ENCODE results near the gene NCBP1. TPM values are rescaled to one million over a fixed set of nuclear protein-coding genes. Genes with fewer than 3 reads are reported as not detected.

NCBP1 gene
- total RNA-seq, 2 donors from 2014 or later: 31.6 to 37.2 TPM

GRCh38 chr9:97633859-97634490 is 354 bp downstream of the NCBP1 start:
- H3K27ac Mint-ChIP-seq: peak overlapping the region; percentile 98
- H3K4me1 Mint-ChIP-seq: peaks cover 46% of the 10 kb centered on the region
- no peak for ATAC-seq
- H3K27me3 Mint-ChIP-seq: no peaks in the 10 kb centered on the region
- H3K36me3 Mint-ChIP-seq (ENCODE audit: low read depth): peaks cover 6% of the 10 kb centered on the region
- H3K4me3 Mint-ChIP-seq: peak overlapping the region; percentile 98
- H3K9me3 ChIP-seq (ENCODE audit: control insufficient read depth, low read length, poor library complexity, severe bottlenecking): no peaks in the 10 kb centered on the region
- DNase-seq: no peak

- Mint-ChIP-seq H3K27me3 (no peaks in the 10 kb centered on the region), H3K36me3 (ENCODE audit: low read depth) (peaks cover 4% of the 10 kb centered on the region), H3K4me3 (peak overlapping the region; percentile 98), H3K4me1 (peaks cover 44% of the 10 kb centered on the region), H3K27ac (peak overlapping the region; percentile 98)
- ATAC-seq (no peak), DNase-seq (no peak)
- no peaks in the 10 kb centered on the region for H3K9me3 ChIP-seq (ENCODE audit: control insufficient read depth, low read length, poor library complexity, severe bottlenecking)
These were observed 1.4 kb downstream of the NCBP1 start for GRCh38 chr9:97635026-97635425.

- H3K27ac Mint-ChIP-seq: peak overlapping the region; percentile 90
- ATAC-seq (no peak), DNase-seq (no peak)
- no peaks in the 10 kb centered on the region for H3K9me3 ChIP-seq (ENCODE audit: control insufficient read depth, low read length, poor library complexity, severe bottlenecking)
- H3K27me3 Mint-ChIP-seq: no peaks in the 10 kb centered on the region
- peaks cover 4% of the 10 kb centered on the region for H3K36me3 Mint-ChIP-seq (ENCODE audit: low read depth)
- H3K4me3 Mint-ChIP-seq: peak overlapping the region; percentile 60
- peaks cover 42% of the 10 kb centered on the region for H3K4me1 Mint-ChIP-seq
These were observed 3.3 kb downstream of the NCBP1 start for GRCh38 chr9:97636903-97637302.

- H3K9me3 ChIP-seq (ENCODE audit: control insufficient read depth, low read length, poor library complexity, severe bottlenecking): no peaks in the 10 kb centered on the region
- Mint-ChIP-seq H3K36me3 (ENCODE audit: low read depth) (peaks cover 5% of the 10 kb centered on the region), H3K4me1 (peaks cover 39% of the 10 kb centered on the region), H3K4me3 (no peak overlapping the region), H3K27me3 (no peaks in the 10 kb centered on the region), H3K27ac (peak overlapping the region; percentile 41)
- no peak for ATAC-seq
- no peak for DNase-seq
These were observed 5.0 kb downstream of the NCBP1 start for GRCh38 chr9:97638666-97639065.

- peaks cover 35% of the 10 kb centered on the region for H3K4me1 Mint-ChIP-seq
- peak overlapping the region; percentile 59 for H3K27ac Mint-ChIP-seq
- H3K9me3 ChIP-seq (ENCODE audit: control insufficient read depth, low read length, poor library complexity, severe bottlenecking): no peaks in the 10 kb centered on the region
- DNase-seq (no peak), ATAC-seq (no peak)
- no peak overlapping the region for H3K4me3 Mint-ChIP-seq
- peaks cover 7% of the 10 kb centered on the region for H3K36me3 Mint-ChIP-seq (ENCODE audit: low read depth)
- H3K27me3 Mint-ChIP-seq: no peaks in the 10 kb centered on the region
These were observed 6.7 kb downstream of the NCBP1 start for GRCh38 chr9:97640325-97640724.

- peaks cover 9% of the 10 kb centered on the region for H3K36me3 Mint-ChIP-seq (ENCODE audit: low read depth)
- DNase-seq: no peak
- ATAC-seq: no peak
- no peaks in the 10 kb centered on the region for H3K9me3 ChIP-seq (ENCODE audit: control insufficient read depth, low read length, poor library complexity, severe bottlenecking)
- peaks cover 9% of the 10 kb centered on the region for H3K4me1 Mint-ChIP-seq
- no peak overlapping the region for H3K27ac Mint-ChIP-seq
- H3K4me3 Mint-ChIP-seq: no peak overlapping the region
- H3K27me3 Mint-ChIP-seq: no peaks in the 10 kb centered on the region
These were observed 12.1 kb downstream of the NCBP1 start for GRCh38 chr9:97645720-97646119.

- peaks cover 9% of the 10 kb centered on the region for H3K36me3 Mint-ChIP-seq (ENCODE audit: low read depth)
- ATAC-seq: no peak
- no peak for DNase-seq
- peaks cover 9% of the 10 kb centered on the region for H3K4me1 Mint-ChIP-seq
- H3K27me3 Mint-ChIP-seq: no peaks in the 10 kb centered on the region
- no peak overlapping the region for H3K27ac Mint-ChIP-seq
- no peaks in the 10 kb centered on the region for H3K9me3 ChIP-seq (ENCODE audit: control insufficient read depth, low read length, poor library complexity, severe bottlenecking)
- no peak overlapping the region for H3K4me3 Mint-ChIP-seq
These were observed 14.4 kb downstream of the NCBP1 start for GRCh38 chr9:97647996-97648395.

GRCh38 chr9:97651646-97652045 is 18.0 kb downstream of the NCBP1 start:
- no peak for ATAC-seq
- H3K9me3 ChIP-seq (ENCODE audit: control insufficient read depth, low read length, poor library complexity, severe bottlenecking): no peaks in the 10 kb centered on the region
- H3K36me3 Mint-ChIP-seq (ENCODE audit: low read depth): peaks cover 4% of the 10 kb centered on the region
- no peaks in the 10 kb centered on the region for H3K4me1 Mint-ChIP-seq
- no peaks in the 10 kb centered on the region for H3K27me3 Mint-ChIP-seq
- H3K27ac Mint-ChIP-seq: no peak overlapping the region
- no peak for DNase-seq
- H3K4me3 Mint-ChIP-seq: no peak overlapping the region

GRCh38 chr9:97658707-97659106 is 25.1 kb downstream of the NCBP1 start:
- DNase-seq (no peak), ATAC-seq (no peak)
- H3K9me3 ChIP-seq (ENCODE audit: control insufficient read depth, low read length, poor library complexity, severe bottlenecking): no peaks in the 10 kb centered on the region
- Mint-ChIP-seq H3K4me3 (no peak overlapping the region), H3K36me3 (ENCODE audit: low read depth) (peaks cover 7% of the 10 kb centered on the region), H3K27me3 (no peaks in the 10 kb centered on the region), H3K4me1 (peaks cover 16% of the 10 kb centered on the region), H3K27ac (peak overlapping the region; percentile 49)

- Mint-ChIP-seq H3K27ac (peak overlapping the region; percentile 59), H3K4me3 (no peak overlapping the region), H3K36me3 (ENCODE audit: low read depth) (peaks cover 5% of the 10 kb centered on the region), H3K27me3 (no peaks in the 10 kb centered on the region), H3K4me1 (peaks cover 18% of the 10 kb centered on the region)
- no peak for ATAC-seq
- no peak for DNase-seq
- H3K9me3 ChIP-seq (ENCODE audit: control insufficient read depth, low read length, poor library complexity, severe bottlenecking): no peaks in the 10 kb centered on the region
These were observed 26.1 kb downstream of the NCBP1 start for GRCh38 chr9:97659771-97660170.

- DNase-seq (no peak), ATAC-seq (no peak)
- H3K27me3 Mint-ChIP-seq: no peaks in the 10 kb centered on the region
- peak overlapping the region; percentile 59 for H3K27ac Mint-ChIP-seq
- H3K4me3 Mint-ChIP-seq: no peak overlapping the region
- peaks cover 18% of the 10 kb centered on the region for H3K4me1 Mint-ChIP-seq
- peaks cover 5% of the 10 kb centered on the region for H3K36me3 Mint-ChIP-seq (ENCODE audit: low read depth)
- no peaks in the 10 kb centered on the region for H3K9me3 ChIP-seq (ENCODE audit: control insufficient read depth, low read length, poor library complexity, severe bottlenecking)
These were observed 26.7 kb downstream of the NCBP1 start for GRCh38 chr9:97660340-97660739.

- peak overlapping the region; percentile 59 for H3K27ac Mint-ChIP-seq
These were observed 27.2 kb downstream of the NCBP1 start for GRCh38 chr9:97660847-97661246.

GRCh38 chr9:97665742-97666141 is 32.1 kb downstream of the NCBP1 start:
- no peaks in the 10 kb centered on the region for H3K27me3 Mint-ChIP-seq
- H3K9me3 ChIP-seq (ENCODE audit: control insufficient read depth, low read length, poor library complexity, severe bottlenecking): no peaks in the 10 kb centered on the region
- no peak overlapping the region for H3K4me3 Mint-ChIP-seq
- peaks cover 6% of the 10 kb centered on the region for H3K36me3 Mint-ChIP-seq (ENCODE audit: low read depth)
- peak overlapping the region; percentile 79 for H3K27ac Mint-ChIP-seq
- no peak for ATAC-seq
- H3K4me1 Mint-ChIP-seq: peaks cover 19% of the 10 kb centered on the region
- DNase-seq: no peak

More at GRCh38 chr9:97660847-97661246, 27.2 kb downstream of the NCBP1 start:
- no peaks in the 10 kb centered on the region for H3K9me3 ChIP-seq (ENCODE audit: control insufficient read depth, low read length, poor library complexity, severe bottlenecking)
- no peaks in the 10 kb centered on the region for H3K27me3 Mint-ChIP-seq
- ATAC-seq (no peak), DNase-seq (no peak)
- no peak overlapping the region for H3K4me3 Mint-ChIP-seq
- peaks cover 20% of the 10 kb centered on the region for H3K4me1 Mint-ChIP-seq
- H3K36me3 Mint-ChIP-seq (ENCODE audit: low read depth): peaks cover 5% of the 10 kb centered on the region

Data from T-helper 17 cell (primary cell).